HepG2 (cell line): ENCODE data around the gene CBLC. TPM values are rescaled to one million over a fixed set of nuclear protein-coding genes. Genes with fewer than 3 reads are reported as not detected.

Experiments
- DNMT3B ChIP-seq: conservative IDR thresholded peaks from 2 replicates; pipeline ENCODE4 v1.6.1; 2016; ENCODE audit warnings: missing biosample characterization, control low read depth
- KLF9 ChIP-seq: IDR thresholded peaks from 2 replicates; pipeline ENCODE4 v1.6.1; 2016; ENCODE audit warnings: low read depth
- NCOA1 ChIP-seq: sonication (generic); formaldehyde crosslinking; IDR thresholded peaks from 2 replicates; pipeline ENCODE4 v1.9.0; 2021; ENCODE audit warnings: missing genetic modification reagents
- POGZ ChIP-seq: sonication (generic); formaldehyde crosslinking; IDR thresholded peaks from 2 replicates; pipeline ENCODE4 v1.4.0; 2020; ENCODE audit warnings: mild to moderate bottlenecking, missing genetic modification reagents
- SMAD9 ChIP-seq: sonication (generic); formaldehyde crosslinking; IDR thresholded peaks from 2 replicates; pipeline ENCODE4 v1.5.1; 2020; ENCODE audit warnings: mild to moderate bottlenecking, missing genetic modification reagents
- SNRNP70 ChIP-seq: fragments of 200-400 bp; formaldehyde crosslinking; IDR thresholded peaks from 2 replicates; pipeline ENCODE4 v1.6.1; 2017; ENCODE audit warnings: mild to moderate bottlenecking, low read depth, low read length, moderate library complexity
- TAF1 ChIP-seq: sonication (generic); formaldehyde crosslinking; IDR thresholded peaks from 2 replicates; pipeline ENCODE4 v1.4.0; 2020; ENCODE audit warnings: missing genetic modification reagents
- TGIF2 ChIP-seq: IDR thresholded peaks from 2 replicates; pipeline ENCODE4 v1.6.1; 2016; ENCODE audit warnings: control low read depth, missing compliant biosample characterization
- ZFAT ChIP-seq: sonication (generic); formaldehyde crosslinking; conservative IDR thresholded peaks from 2 replicates; pipeline ENCODE4 v1.8.1; 2023; ENCODE audit warnings: missing genetic modification reagents, inconsistent platforms
- ZFP36 ChIP-seq: fragments of 150-350 bp; IDR thresholded peaks from 2 replicates; pipeline ENCODE4 v1.6.1; 2018; ENCODE audit warnings: borderline replicate concordance, low read length, low read depth; ENCODE audit not compliant: partially characterized antibody
- ZNF235 ChIP-seq: sonication (generic); formaldehyde crosslinking; IDR thresholded peaks from 2 replicates; pipeline ENCODE4 v1.8.1; 2023; ENCODE audit warnings: mild to moderate bottlenecking, missing genetic modification reagents, borderline replicate concordance
- ZNF674 ChIP-seq: sonication (generic); formaldehyde crosslinking; IDR thresholded peaks from 2 replicates; pipeline ENCODE4 v1.5.0; 2020; ENCODE audit warnings: low read depth, mild to moderate bottlenecking, missing genetic modification reagents
- ZNF720 ChIP-seq: sonication (generic); formaldehyde crosslinking; IDR thresholded peaks from 2 replicates; pipeline ENCODE4 v1.4.0; 2020; ENCODE audit warnings: missing genetic modification reagents
- polyA plus RNA-seq, 8 experiments: library from polyadenylated mRNA; depleted of rRNA in 3 of 8; stranded (reverse) in 7 of 8; unstranded in 1 of 8; fragments of >200 nt; fragmentation: Illumina TruSeq in 4 of 8; extraction: Trizol in 4 of 8; gene quantifications; 2 replicates each; pipeline versions ENCODE4 v1.2.1 to v1.2.3, GENCODE V29; 2011 to 2016; ENCODE audit warnings: low read depth in 4 of 8, missing spikeins in 1 of 8, mixed read lengths in 1 of 8; ENCODE audit not compliant: insufficient read depth in 1 of 8
- total RNA-seq, 5 experiments: library from RNA; depleted of rRNA; stranded (reverse); fragments of >200 nt; fragmentation: Illumina TruSeq; extraction: Trizol; gene quantifications; 2 replicates each; pipeline ENCODE4 v1.2.3, GENCODE V29; 2016; ENCODE audit warnings: low read depth in 1 of 5
- TF ChIP-seq, protein P1 (sequence below): sonication (generic); formaldehyde crosslinking; IDR thresholded peaks from 2 replicates; pipeline ENCODE4 v1.5.0; 2020; ENCODE audit warnings: mild to moderate bottlenecking, missing genetic modification reagents, borderline replicate concordance
- TF ChIP-seq, protein P2 (sequence below): sonication (generic); formaldehyde crosslinking; IDR thresholded peaks from 2 replicates; pipeline ENCODE4 v1.8.1; 2023; ENCODE audit warnings: mild to moderate bottlenecking, missing genetic modification reagents, borderline replicate concordance
- TF ChIP-seq, protein P3 (sequence below): sonication (generic); formaldehyde crosslinking; IDR thresholded peaks from 2 replicates; pipeline ENCODE4 v1.5.0; 2020; ENCODE audit warnings: missing genetic modification reagents
- TF ChIP-seq, protein P4 (sequence below): sonication (generic); formaldehyde crosslinking; IDR thresholded peaks from 2 replicates; pipeline ENCODE4 v1.4.0; 2020; ENCODE audit warnings: missing genetic modification reagents, borderline replicate concordance
- TF ChIP-seq, protein P5 (sequence below): sonication (generic); formaldehyde crosslinking; IDR thresholded peaks from 2 replicates; pipeline ENCODE4 v1.8.0; 2022; ENCODE audit warnings: mild to moderate bottlenecking, missing genetic modification reagents

Gene CBLC
- total and polyA plus RNA-seq, 2 of the 13 experiments (the other 11 are each of a cell fraction or from before 2014, with no cell fraction given): 1.8 to 2.6 TPM

DNA sequence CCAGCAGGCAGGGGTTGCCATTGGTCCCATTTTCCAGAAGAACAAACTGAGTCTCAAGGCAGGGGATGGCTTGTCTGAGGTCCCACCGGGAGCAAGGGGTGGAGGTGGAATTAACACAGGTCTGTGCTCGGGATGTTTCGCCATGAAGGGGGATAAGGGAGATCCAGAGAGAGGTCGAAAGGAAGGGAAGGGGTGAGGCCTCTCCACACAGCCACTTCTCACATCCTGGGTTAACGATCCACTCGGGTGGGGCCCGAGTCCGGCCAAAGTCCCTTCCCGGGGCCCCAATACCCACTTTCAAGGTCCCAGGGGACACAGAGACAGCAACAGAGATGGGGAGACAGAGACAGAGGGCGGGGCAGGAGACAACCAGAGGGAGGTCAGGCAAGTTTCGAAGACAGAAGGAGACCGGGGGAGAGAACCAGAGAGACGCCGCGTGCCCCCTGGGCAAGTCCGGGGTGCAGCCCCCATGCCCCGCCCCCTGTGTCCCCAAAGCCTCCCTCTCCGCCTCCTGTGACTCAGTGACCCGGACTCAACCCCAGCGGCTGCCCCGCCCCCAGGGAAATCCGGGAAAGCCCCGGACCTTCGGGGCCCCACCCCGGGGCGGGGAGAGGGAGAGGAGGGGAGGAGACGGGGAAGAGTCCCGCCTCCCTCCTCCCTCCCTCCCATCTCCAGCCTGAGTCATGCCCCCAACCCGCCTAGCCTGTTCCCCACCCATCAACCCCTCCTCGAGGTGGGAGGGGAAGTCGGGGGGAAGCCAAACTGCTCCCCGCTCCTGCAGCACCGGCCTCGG, 30.5 kb upstream of the CBLC start (continued):
- no peak for TF ChIP-seq ZFP36
- TF ChIP-seq, protein P1, sequence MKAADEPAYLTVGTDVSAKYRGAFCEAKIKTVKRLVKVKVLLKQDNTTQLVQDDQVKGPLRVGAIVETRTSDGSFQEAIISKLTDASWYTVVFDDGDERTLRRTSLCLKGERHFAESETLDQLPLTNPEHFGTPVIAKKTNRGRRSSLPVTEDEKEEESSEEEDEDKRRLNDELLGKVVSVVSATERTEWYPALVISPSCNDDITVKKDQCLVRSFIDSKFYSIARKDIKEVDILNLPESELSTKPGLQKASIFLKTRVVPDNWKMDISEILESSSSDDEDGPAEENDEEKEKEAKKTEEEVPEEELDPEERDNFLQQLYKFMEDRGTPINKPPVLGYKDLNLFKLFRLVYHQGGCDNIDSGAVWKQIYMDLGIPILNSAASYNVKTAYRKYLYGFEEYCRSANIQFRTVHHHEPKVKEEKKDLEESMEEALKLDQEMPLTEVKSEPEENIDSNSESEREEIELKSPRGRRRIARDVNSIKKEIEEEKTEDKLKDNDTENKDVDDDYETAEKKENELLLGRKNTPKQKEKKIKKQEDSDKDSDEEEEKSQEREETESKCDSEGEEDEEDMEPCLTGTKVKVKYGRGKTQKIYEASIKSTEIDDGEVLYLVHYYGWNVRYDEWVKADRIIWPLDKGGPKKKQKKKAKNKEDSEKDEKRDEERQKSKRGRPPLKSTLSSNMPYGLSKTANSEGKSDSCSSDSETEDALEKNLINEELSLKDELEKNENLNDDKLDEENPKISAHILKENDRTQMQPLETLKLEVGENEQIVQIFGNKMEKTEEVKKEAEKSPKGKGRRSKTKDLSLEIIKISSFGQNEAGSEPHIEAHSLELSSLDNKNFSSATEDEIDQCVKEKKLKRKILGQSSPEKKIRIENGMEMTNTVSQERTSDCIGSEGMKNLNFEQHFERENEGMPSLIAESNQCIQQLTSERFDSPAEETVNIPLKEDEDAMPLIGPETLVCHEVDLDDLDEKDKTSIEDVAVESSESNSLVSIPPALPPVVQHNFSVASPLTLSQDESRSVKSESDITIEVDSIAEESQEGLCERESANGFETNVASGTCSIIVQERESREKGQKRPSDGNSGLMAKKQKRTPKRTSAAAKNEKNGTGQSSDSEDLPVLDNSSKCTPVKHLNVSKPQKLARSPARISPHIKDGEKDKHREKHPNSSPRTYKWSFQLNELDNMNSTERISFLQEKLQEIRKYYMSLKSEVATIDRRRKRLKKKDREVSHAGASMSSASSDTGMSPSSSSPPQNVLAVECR (CRISPR knock-in tag): peak; percentile 38; the same call in 1 of the 2 replicates
- TF ChIP-seq ZNF674: no peak
- no peak for TF ChIP-seq DNMT3B (CRISPR knock-in tag)
- TF ChIP-seq, protein P2, sequence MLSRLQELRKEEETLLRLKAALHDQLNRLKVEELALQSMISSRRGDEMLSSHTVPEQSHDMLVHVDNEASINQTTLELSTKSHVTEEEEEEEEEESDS: no peak
- no peak for TF ChIP-seq SNRNP70
- no peak for TF ChIP-seq NCOA1 (CRISPR knock-in tag)
- no peak for TF ChIP-seq KLF9 (CRISPR knock-in tag)
- 0 out of 2 replicates have a peak, but pooled peaks have one; percentile 45 for TF ChIP-seq ZNF235 (CRISPR knock-in tag)
- TF ChIP-seq ZNF720 (CRISPR knock-in tag): no peak
- no peak for TF ChIP-seq SMAD9 (CRISPR knock-in tag)
- TF ChIP-seq, protein P3, sequence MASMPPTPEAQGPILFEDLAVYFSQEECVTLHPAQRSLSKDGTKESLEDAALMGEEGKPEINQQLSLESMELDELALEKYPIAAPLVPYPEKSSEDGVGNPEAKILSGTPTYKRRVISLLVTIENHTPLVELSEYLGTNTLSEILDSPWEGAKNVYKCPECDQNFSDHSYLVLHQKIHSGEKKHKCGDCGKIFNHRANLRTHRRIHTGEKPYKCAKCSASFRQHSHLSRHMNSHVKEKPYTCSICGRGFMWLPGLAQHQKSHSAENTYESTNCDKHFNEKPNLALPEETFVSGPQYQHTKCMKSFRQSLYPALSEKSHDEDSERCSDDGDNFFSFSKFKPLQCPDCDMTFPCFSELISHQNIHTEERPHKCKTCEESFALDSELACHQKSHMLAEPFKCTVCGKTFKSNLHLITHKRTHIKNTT (CRISPR knock-in tag): no peak
- TF ChIP-seq TGIF2 (CRISPR knock-in tag): no peak
- TF ChIP-seq TAF1: peak; percentile 36; the same call in 1 of the 2 replicates
- TF ChIP-seq ZFAT (CRISPR knock-in tag): no peak
- TF ChIP-seq, protein P4, sequence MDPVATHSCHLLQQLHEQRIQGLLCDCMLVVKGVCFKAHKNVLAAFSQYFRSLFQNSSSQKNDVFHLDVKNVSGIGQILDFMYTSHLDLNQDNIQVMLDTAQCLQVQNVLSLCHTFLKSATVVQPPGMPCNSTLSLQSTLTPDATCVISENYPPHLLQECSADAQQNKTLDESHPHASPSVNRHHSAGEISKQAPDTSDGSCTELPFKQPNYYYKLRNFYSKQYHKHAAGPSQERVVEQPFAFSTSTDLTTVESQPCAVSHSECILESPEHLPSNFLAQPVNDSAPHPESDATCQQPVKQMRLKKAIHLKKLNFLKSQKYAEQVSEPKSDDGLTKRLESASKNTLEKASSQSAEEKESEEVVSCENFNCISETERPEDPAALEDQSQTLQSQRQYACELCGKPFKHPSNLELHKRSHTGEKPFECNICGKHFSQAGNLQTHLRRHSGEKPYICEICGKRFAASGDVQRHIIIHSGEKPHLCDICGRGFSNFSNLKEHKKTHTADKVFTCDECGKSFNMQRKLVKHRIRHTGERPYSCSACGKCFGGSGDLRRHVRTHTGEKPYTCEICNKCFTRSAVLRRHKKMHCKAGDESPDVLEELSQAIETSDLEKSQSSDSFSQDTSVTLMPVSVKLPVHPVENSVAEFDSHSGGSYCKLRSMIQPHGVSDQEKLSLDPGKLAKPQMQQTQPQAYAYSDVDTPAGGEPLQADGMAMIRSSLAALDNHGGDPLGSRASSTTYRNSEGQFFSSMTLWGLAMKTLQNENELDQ (CRISPR knock-in tag): no peak
- no peak for TF ChIP-seq POGZ
- TF ChIP-seq, protein P5, sequence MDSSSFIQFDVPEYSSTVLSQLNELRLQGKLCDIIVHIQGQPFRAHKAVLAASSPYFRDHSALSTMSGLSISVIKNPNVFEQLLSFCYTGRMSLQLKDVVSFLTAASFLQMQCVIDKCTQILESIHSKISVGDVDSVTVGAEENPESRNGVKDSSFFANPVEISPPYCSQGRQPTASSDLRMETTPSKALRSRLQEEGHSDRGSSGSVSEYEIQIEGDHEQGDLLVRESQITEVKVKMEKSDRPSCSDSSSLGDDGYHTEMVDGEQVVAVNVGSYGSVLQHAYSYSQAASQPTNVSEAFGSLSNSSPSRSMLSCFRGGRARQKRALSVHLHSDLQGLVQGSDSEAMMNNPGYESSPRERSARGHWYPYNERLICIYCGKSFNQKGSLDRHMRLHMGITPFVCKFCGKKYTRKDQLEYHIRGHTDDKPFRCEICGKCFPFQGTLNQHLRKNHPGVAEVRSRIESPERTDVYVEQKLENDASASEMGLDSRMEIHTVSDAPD: 0 out of 2 replicates have a peak, but pooled peaks have one; percentile 24
